Central memory CD8-positive, alpha-beta T cell (primary cell): Measurements from ENCODE around the gene RASA3.

Experiments used
- ATAC-seq: fragments of 150-1000 bp; cut with Tn5 transposase; replicated peaks from 2 replicates; pipeline ENCODE4 v1.10.0; 2022; ENCODE audit warnings: mild to moderate bottlenecking, moderate FRiP score, moderate number of reproducible peaks; ENCODE audit not compliant: poor library complexity, severe bottlenecking; ENCODE audit errors: extremely low read depth
- DNase-seq, 2 donors: peaks; one replicate each; pipeline ENCODE4 v3.0.0; 2021; ENCODE audit warnings: low spot score in 2 of 2
- H3K27ac Mint-ChIP-seq: one replicate; pipeline ENCODE4 v1.8.0; 2022; ENCODE audit warnings: low read depth, mild to moderate bottlenecking, moderate library complexity, mixed read lengths
- H3K27me3 Mint-ChIP-seq: one replicate; pipeline ENCODE4 v1.8.0; 2022; ENCODE audit warnings: mixed read lengths
- H3K36me3 Mint-ChIP-seq: one replicate; pipeline ENCODE4 v1.8.0; 2022; ENCODE audit warnings: mild to moderate bottlenecking, moderate library complexity, mixed read lengths; ENCODE audit not compliant: insufficient read depth
- H3K4me1 Mint-ChIP-seq: one replicate; pipeline ENCODE4 v1.8.0; 2022; ENCODE audit warnings: mixed read lengths
- H3K4me3 Mint-ChIP-seq: one replicate; pipeline ENCODE4 v1.8.0; 2022; ENCODE audit warnings: mild to moderate bottlenecking, moderate library complexity, mixed read lengths
- H3K9me3 Mint-ChIP-seq: one replicate; pipeline ENCODE4 v1.8.0; 2022; ENCODE audit warnings: mixed read lengths

RASA3 gene

GRCh38 chr13:114093118-114093517, 39.3 kb downstream of the RASA3 start:
- DNase-seq: no peak
- H3K27me3 Mint-ChIP-seq: no peaks in the 10 kb centered on the region
- peak overlapping the region; percentile 17 for H3K4me3 Mint-ChIP-seq
- peaks cover 21% of the 10 kb centered on the region for H3K36me3 Mint-ChIP-seq
- peaks cover 18% of the 10 kb centered on the region for H3K9me3 Mint-ChIP-seq
- peaks cover 77% of the 10 kb centered on the region for H3K4me1 Mint-ChIP-seq
- peak overlapping the region; percentile 83 for H3K27ac Mint-ChIP-seq
- no peak for ATAC-seq

GRCh38 chr13:114092468-114092867, 40.0 kb downstream of the RASA3 start:
- peaks cover 71% of the 10 kb centered on the region for H3K4me1 Mint-ChIP-seq
- no peak for DNase-seq
- no peaks in the 10 kb centered on the region for H3K27me3 Mint-ChIP-seq
- peak overlapping the region; percentile 83 for H3K27ac Mint-ChIP-seq
- no peak for ATAC-seq
- H3K4me3 Mint-ChIP-seq: no peak overlapping the region
- peaks cover 23% of the 10 kb centered on the region for H3K36me3 Mint-ChIP-seq
- peaks cover 18% of the 10 kb centered on the region for H3K9me3 Mint-ChIP-seq

- Mint-ChIP-seq H3K4me1 (peaks cover 51% of the 10 kb centered on the region), H3K4me3 (no peak overlapping the region), H3K36me3 (peaks cover 16% of the 10 kb centered on the region), H3K27ac (peak overlapping the region; percentile 62), H3K9me3 (peaks cover 18% of the 10 kb centered on the region), H3K27me3 (no peaks in the 10 kb centered on the region)
- ATAC-seq (no peak), DNase-seq (no peak)
These were observed 41.9 kb downstream of the RASA3 start for GRCh38 chr13:114090476-114090875.

GRCh38 chr13:114089751-114090400, 42.5 kb downstream of the RASA3 start:
- H3K27ac Mint-ChIP-seq: peak overlapping the region; percentile 62
- peaks cover 18% of the 10 kb centered on the region for H3K9me3 Mint-ChIP-seq
- ATAC-seq (no peak), DNase-seq (no peak)
- no peak overlapping the region for H3K4me3 Mint-ChIP-seq
- H3K4me1 Mint-ChIP-seq: peaks cover 45% of the 10 kb centered on the region
- H3K36me3 Mint-ChIP-seq: peaks cover 16% of the 10 kb centered on the region
- no peaks in the 10 kb centered on the region for H3K27me3 Mint-ChIP-seq

GRCh38 chr13:114089341-114089740, 43.1 kb downstream of the RASA3 start:
- Mint-ChIP-seq H3K27ac (peak overlapping the region; percentile 72), H3K36me3 (peaks cover 16% of the 10 kb centered on the region)

GRCh38 chr13:114088863-114089262, 43.6 kb downstream of the RASA3 start:
- Mint-ChIP-seq H3K27ac (peak overlapping the region; percentile 72), H3K4me1 (peaks cover 34% of the 10 kb centered on the region), H3K9me3 (peaks cover 18% of the 10 kb centered on the region), H3K36me3 (peaks cover 16% of the 10 kb centered on the region), H3K27me3 (no peaks in the 10 kb centered on the region), H3K4me3 (no peak overlapping the region)
- ATAC-seq (no peak), DNase-seq (no peak)

More at GRCh38 chr13:114089341-114089740, 43.1 kb downstream of the RASA3 start:
- no peak for DNase-seq
- no peaks in the 10 kb centered on the region for H3K27me3 Mint-ChIP-seq
- peaks cover 39% of the 10 kb centered on the region for H3K4me1 Mint-ChIP-seq
- no peak for ATAC-seq
- no peak overlapping the region for H3K4me3 Mint-ChIP-seq
- peaks cover 18% of the 10 kb centered on the region for H3K9me3 Mint-ChIP-seq

GRCh38 chr13:114088234-114088633, 44.2 kb downstream of the RASA3 start:
- peak overlapping the region; percentile 72 for H3K27ac Mint-ChIP-seq
- no peak overlapping the region for H3K4me3 Mint-ChIP-seq
- H3K27me3 Mint-ChIP-seq: no peaks in the 10 kb centered on the region
- H3K36me3 Mint-ChIP-seq: peaks cover 12% of the 10 kb centered on the region
- no peak for ATAC-seq
- DNase-seq: no peak
- H3K4me1 Mint-ChIP-seq: peaks cover 28% of the 10 kb centered on the region
- H3K9me3 Mint-ChIP-seq: peaks cover 12% of the 10 kb centered on the region

- peaks cover 10% of the 10 kb centered on the region for H3K9me3 Mint-ChIP-seq
- H3K4me3 Mint-ChIP-seq: no peak overlapping the region
- no peaks in the 10 kb centered on the region for H3K27me3 Mint-ChIP-seq
- H3K4me1 Mint-ChIP-seq: peaks cover 33% of the 10 kb centered on the region
- H3K36me3 Mint-ChIP-seq: peaks cover 15% of the 10 kb centered on the region
- DNase-seq (no peak), ATAC-seq (no peak)
- no peak overlapping the region for H3K27ac Mint-ChIP-seq
These were observed 45.0 kb downstream of the RASA3 start for GRCh38 chr13:114087430-114087829.

GRCh38 chr13:114082849-114083645, 49.4 kb downstream of the RASA3 start:
- ATAC-seq (no peak), DNase-seq (no peak)
- Mint-ChIP-seq H3K27me3 (no peaks in the 10 kb centered on the region), H3K27ac (no peak overlapping the region), H3K4me3 (no peak overlapping the region), H3K4me1 (peaks cover 38% of the 10 kb centered on the region), H3K9me3 (no peaks in the 10 kb centered on the region), H3K36me3 (peaks cover 19% of the 10 kb centered on the region)

- Mint-ChIP-seq H3K9me3 (no peaks in the 10 kb centered on the region), H3K36me3 (peaks cover 21% of the 10 kb centered on the region), H3K4me1 (peaks cover 48% of the 10 kb centered on the region), H3K27ac (peak overlapping the region; percentile 41), H3K4me3 (no peak overlapping the region), H3K27me3 (no peaks in the 10 kb centered on the region)
- no peak for DNase-seq
- no peak for ATAC-seq
These were observed 50.4 kb downstream of the RASA3 start for GRCh38 chr13:114081761-114082681.

GRCh38 chr13:114080739-114081561, 51.5 kb downstream of the RASA3 start:
- Mint-ChIP-seq H3K4me3 (peak overlapping the region; percentile 18), H3K27ac (peak overlapping the region; percentile 41), H3K4me1 (peaks cover 53% of the 10 kb centered on the region), H3K36me3 (peaks cover 27% of the 10 kb centered on the region), H3K9me3 (no peaks in the 10 kb centered on the region), H3K27me3 (no peaks in the 10 kb centered on the region)
- DNase-seq (no peak), ATAC-seq (no peak)
